CD4-positive, alpha-beta T cell treated with Interferon alpha-2 for 1 hour (primary cell): Measurements from ENCODE around the gene ITGA7.

ENCODE experiments used
- DNase-seq, 2 donors: peaks; one replicate each; pipeline ENCODE4 v3.0.0-alpha.2; 2020 to 2022

The ITGA7 gene

DNA sequence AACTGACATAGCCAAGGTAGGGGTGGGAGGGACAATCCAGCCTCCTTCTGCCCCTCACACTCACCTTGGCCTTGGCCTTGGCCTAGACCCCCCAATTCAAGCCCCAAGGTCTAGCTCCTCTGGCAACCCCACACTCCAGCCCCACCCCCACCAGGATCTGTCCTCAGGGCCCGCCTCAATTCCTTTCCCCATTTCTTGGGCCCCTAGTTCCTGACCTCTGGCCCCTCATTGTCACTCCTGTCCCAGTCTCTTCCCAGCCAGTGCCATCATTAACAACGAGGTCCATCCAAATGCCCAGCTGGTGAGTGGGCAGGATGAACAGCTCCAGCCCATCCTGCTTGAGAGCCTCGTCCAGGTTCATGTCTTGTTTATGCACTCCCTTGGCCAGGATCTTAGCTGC lies 28.4 kb upstream of the ITGA7 start:
- no peak for DNase-seq

DNA sequence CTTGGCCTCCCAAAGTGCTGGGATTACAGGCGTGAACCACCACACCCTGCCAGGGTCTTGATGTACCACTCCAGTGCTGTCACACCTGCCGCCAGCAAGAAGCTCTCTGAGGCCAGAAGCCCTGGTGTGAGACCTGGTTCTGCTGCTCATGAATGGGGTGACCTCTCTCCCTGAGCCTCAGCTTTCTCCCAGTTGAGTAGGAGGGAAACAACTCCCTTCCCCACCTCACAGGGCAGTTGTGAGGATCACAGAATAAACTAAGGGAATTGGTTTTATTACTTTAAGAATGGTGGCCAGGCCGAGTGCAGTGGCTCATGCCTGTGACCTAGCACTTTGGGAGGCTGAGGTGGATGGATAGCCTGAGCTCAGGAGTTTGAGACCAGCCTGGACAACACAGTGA lies 26.9 kb upstream of the ITGA7 start:
- DNase-seq: no peak

GRCh38 chr12:55733858-55734257 lies 26.2 kb upstream of the ITGA7 start:
- no peak for DNase-seq

DNA sequence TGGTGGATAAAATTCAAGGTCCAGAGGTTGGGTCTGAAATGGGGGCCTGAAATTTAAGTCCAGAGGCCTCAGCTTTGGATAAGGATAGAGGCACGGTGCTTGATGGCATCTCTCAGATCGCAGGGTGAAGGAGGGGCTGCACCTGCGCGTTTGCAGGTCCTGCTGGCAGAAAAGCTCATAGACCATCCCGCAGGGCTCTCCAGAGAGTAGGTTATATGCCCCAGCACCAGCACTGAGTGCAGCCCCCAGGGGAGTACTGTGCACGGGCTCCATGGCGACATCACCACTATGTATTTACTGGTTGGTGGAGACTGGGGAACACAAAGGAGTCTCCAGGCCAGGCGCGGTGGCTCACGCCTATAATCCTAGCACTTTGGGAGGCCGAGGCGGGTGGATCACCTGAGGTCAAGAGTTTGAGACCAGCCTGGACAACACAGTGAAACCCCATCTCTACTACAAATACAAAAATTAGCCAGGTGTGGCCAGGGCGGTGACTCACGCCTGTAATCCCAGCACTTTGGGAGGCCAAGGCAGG lies 25.4 kb upstream of the ITGA7 start:
- DNase-seq: no peak

DNA sequence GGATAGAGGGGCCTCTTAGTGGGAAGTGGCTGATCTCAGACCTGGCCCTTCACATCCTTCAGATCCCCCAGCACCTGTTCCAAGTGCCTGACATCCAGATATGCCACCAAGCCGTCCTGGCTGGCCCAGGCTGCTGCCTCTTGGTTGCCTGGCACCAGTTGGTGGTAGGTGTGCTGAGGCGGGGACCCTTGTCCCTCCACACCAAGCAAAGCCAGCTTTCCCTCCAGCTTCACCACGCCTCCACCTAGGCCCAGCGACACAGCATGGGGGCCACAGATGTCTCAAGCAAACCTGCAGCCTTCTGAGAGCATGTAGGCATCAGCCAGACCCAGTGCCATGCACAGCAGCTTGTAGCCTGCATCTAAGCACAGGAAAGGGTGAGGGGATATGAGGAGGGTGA lies 24.6 kb upstream of the ITGA7 start:
- no peak for DNase-seq

DNA sequence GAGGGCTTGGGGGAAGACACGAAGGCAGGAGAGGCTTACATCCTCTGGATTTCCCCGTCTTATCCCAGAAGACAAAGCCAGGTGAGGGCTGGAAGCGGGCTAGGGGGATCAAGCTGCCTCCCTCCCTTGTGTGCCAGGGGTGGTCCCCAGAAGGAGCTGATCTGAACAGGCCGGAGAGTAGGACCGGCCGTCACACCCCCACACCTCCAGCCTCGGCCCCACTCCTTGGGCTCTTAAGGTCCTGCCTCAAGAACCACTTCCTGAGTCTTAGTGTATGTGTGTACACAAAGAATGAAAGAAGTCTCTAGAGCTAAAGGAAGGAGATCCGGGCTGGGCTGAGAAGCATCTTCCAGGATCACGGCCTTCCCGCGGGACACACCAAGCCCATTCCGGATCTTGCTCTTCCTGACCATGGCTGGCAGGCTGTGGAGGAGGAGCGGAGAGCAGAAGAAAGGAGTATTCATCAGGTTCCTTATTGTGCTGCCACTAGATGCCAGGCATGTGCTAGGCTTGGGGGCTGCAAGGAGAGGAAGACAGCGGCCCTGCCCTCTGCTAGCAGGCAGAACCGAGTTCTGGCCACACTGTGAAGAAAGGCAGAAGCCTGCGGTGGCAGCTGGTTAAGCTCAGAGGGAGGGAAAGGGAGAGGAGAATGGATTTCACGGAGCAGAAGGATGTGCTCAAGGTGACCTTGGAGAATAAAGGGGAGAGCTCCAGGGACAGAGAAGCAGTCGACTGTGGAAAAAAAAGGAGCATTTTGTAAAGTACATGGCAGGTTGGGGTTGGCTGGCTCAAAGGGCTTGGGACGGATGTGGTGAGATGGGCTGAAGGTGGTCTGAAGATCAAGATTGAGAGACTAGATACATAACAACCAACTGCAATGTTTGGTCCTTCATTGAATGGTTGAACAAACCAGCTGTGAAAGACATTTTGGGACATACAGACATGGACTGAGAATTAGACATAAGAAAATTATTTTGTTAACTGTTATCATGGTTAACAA lies 22.4 kb upstream of the ITGA7 start:
- DNase-seq: peak; percentile 38 to 45

DNA sequence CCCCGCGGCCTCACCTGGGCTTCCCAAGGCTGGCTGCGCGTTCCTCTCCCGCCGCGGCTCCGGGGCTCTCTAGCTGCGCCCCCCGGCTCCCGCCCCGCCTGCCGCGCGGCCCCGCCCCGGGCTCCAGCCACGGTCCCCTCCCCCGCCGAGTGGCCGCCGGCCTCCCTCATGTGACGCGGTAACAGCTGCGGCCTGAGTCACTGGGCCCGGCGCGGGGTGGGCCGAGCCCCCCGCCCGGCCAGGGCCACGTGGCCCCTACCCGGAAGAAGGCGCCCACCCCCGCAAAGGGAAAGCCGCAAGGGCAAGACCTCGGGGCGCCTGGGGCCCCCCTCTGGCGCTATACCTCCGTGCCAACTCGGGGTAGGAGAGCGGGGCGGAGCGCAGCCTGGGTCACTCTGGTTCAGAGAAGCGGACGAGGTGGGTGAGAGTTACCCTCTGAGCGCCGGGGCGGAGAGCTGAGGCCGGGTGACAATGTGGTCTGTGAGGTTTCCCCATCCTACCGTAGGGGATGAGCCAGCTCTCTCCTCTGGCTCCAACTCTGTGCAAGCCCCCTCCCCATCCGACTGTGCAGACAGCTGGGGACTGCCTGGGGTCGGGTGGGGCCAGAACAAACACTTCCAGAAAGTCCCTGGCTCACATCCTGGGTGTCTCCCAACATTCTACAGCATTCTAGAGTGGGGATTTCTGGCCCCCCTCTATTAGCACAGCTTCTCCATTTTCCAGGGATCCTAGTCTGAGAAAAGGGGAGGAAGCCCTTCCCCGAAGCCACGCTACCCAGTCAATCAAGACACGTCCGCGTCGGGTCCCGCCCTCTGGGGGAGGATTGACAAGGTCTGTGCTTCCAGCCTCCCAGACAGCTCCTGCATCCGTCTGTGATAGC lies 21.5 kb upstream of the ITGA7 start, which contains the start of gene CD63:
Gene CD63 (minus strand): TSS at position 71 of the 880 bp plus-strand sequence. CDS start 668 bp downstream, outside the sequence.
- peak; percentile 69 to 71 for DNase-seq

DNA sequence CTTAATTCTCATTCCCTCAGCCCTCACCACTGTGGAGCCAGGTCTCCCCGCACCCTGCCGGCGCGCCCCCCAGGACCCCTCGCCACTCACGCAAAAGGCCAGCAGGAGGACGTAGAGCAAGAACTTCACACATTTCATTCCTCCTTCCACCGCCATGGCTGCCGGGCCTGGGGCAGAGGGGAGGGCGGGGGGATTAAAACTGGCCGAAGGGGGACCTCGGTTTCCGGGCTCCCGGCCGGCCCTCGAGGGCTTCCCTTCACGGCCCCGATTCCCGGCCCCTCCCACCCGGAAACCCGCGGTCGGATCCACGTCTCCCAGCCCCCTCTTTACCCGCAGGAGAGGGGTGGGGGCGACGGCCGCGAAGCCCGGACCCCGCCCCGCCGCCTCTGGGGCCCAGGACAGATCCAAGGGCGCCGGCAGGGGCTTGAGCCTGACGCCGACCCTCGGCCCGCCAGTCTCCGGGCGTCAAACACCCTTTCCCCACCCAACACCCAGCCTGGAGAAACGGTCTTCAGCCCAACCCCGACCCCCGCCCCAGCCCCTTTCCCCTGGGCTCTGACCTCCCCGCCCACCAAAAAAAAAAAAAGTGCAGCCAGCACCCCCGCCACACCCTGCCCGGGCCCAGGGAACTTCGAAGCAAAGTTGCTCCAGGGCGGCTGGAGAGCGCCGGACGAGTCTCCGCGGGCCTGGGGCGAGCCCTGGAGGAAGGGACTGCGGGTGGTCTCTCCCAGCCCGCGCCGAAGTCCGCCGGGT lies 20.7 kb upstream of the ITGA7 start:
- DNase-seq: peak in 1 of 2 donors; percentile 35

- no peak for DNase-seq
These were observed 20.0 kb upstream of the ITGA7 start for GRCh38 chr12:55727643-55728185.

- DNase-seq: no peak
These were observed 19.3 kb upstream of the ITGA7 start for GRCh38 chr12:55726971-55727370.

DNA sequence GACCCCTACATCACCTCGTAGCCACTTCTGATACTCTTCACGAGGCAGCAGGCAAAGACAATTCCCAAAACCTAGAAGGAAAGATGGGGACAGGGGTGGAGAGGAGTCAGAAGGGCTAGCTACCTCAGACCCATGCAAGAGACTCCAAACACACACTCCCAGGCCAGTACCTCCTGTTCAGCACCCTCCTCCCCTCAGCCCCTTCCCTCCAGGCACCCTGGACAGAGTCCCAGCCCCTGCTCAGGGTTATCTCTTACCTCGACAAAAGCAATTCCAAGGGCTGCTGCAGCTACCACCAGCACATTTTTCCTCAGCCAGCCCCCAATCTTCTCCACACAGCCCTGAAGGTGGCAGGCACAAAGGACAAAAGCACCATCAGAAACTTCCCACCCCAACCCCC lies 17.9 kb upstream of the ITGA7 start:
- no peak for DNase-seq

- no peak for DNase-seq
These were observed 17.2 kb upstream of the ITGA7 start for GRCh38 chr12:55724940-55725309.

DNA sequence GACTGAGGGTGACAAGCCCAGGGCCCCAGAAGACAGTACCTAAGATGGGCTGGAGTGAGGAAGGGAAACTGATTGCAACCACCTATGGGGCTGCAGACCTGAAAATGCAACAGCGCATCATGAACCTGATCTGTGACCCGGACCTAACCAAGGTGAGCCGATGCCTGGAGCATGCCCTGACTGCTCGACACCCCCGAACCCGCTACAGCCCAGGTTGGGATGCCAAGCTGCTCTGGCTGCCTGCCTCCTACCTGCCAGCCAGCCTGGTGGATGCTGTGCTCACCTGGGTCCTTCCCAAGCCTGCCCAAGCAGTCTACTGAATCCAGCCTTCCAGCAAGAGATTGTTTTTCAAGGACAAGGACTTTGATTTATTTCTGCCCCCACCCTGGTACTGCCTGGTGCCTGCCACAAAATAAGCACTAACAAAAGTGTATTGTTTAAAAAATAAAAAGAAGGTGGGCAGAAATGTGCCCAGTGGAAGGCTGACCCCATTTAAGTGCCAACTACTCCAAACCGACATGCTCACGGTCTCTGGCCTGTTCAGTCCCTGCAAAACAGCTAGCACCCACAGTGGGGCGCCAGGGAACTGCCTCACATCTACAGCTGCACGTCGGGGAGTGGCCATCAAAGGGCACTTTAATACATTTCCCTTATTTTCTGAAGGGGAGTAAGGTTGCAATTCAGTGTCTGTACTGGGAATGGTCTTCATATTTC lies 16.7 kb upstream of the ITGA7 start:
- peak; percentile 73 to 78 for DNase-seq

DNA sequence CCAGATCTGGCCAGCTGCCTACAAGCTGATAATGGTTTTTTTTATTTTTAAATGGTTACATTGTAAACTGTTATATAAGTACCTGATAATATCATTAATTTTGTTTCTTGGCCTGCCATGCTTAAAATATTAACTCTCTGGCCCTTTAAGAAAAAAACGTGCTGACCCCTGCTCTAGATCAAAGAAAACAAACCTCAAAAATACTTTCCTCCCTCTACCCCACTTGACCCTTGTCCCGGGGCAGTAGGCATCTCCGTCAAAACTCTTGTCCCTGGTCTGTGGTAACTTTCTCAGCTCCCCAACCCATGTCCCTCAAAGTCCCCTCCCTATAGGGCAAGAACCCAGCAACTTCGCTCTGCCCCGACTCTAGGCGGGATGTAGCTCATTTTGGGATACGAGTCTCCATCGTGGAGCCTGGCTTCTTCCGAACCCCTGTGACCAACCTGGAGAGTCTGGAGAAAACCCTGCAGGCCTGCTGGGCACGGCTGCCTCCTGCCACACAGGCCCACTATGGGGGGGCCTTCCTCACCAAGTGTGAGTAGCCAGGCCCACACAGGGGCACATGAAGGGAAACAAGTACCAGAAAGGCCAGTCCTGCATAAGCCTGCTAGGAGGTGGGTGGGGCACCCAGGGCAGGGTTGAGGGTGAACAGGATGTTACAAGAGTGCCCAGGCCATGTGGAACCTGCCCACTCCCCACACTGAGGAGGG lies 16.0 kb upstream of the ITGA7 start:
- no peak for DNase-seq

- no peak for DNase-seq
These were observed 15.2 kb upstream of the ITGA7 start for GRCh38 chr12:55722948-55723347.

DNA sequence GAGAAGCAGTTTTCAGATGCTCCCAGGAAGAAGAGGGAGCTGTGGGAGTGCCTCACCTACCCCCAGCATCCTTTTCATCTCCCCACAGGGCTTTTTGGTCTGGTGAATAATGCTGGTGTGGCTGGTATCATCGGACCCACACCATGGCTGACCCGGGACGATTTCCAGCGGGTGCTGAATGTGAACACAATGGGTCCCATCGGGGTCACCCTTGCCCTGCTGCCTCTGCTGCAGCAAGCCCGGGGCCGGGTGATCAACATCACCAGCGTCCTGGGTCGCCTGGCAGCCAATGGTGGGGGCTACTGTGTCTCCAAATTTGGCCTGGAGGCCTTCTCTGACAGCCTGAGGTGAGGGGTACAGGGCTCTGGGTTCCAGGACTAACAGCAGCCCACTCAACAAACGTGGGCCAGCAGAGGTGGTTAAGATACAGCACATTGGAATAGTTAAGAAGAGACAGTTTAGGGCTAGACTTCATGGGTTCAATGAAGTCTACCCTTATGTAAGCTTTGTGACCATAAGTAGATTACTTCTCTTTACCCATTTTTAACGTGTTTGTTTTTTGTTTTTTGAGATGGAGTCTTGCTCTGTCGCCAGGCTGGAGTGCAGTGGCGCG lies 14.0 kb upstream of the ITGA7 start:
- no peak for DNase-seq

DNA sequence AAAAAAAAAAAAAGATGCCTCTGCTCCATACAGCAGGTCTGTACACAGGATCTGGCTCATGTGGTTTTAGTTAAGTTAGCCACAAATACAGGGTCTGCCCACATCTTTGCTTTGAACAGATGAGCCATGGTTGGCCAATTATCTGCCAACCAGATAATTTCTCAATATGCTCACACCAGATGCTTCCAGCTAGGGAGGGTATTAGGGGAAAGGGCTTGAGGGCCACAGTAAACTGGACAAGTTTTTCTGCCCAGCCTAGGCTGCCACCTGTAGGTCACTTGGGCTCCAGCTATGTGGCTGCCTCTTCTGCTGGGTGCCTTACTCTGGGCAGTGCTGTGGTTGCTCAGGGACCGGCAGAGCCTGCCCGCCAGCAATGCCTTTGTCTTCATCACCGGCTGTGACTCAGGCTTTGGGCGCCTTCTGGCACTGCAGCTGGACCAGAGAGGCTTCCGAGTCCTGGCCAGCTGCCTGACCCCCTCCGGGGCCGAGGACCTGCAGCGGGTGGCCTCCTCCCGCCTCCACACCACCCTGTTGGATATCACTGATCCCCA lies 13.3 kb upstream of the ITGA7 start:
- no peak for DNase-seq

DNA sequence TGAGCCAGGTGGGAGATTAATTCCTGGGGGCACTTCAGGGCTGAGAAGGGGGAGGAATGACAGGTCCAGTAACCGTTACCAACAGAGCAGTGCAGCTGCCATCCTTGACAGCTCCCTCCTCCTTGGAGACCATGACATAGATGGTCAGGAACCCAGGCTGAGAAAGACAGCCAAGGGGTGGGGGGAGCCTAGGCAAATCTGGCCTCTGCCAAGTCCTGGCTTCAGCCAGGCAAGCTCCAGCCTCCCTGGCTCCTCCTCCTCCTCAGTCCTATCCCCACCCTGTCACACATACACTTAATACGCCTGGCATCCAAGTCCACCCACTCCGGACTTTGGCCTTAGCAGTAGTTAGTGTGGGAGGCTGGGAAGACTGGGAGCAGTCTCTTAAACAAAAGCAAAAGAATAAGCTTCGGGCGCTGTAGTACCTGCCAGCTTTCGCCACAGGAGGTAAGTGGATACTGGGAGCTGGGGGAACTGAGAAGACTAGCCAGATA lies 12.4 kb upstream of the ITGA7 start, which contains the start of gene RDH5:
Gene RDH5 (plus strand): TSS at position 323 of the 494 bp plus-strand sequence. CDS start 792 bp downstream, outside the sequence.
- no peak for DNase-seq

- no peak for DNase-seq
These were observed 11.7 kb upstream of the ITGA7 start for GRCh38 chr12:55719371-55719770.
